HCT116 (cell line): Measurements from ENCODE around the gene BCL2L11. TPM values are rescaled to one million over a fixed set of nuclear protein-coding genes. Genes with fewer than 3 reads are reported as not detected.

Source experiments
- ATAC-seq: fragments of 200-7000 bp; cut with Tn5 transposase; 2 replicates; pipeline ENCODE4 v1.9.1; 2020; ENCODE audit warnings: mild to moderate bottlenecking, moderate library complexity
- BruUV-seq: library from RNA; stranded (reverse); fragments of 400-500 nt; replicated peaks from 2 replicates; lab custom pipeline; 2021; lab: Mats Ljungman, UMichigan
- CTCF ChIA-PET: fragments of 300-600 bp; sonication (Branson Sonifier 250); formaldehyde crosslinking; loops from one replicate; lab custom pipeline; 2021; ENCODE audit warnings: antibody characterized with exemption; lab: Charles Lee
- POLR2A ChIA-PET: fragments of 300-600, 350-600 bp; sonication (Branson Sonifier 250); formaldehyde crosslinking; loops from one replicate; lab custom pipeline; 2021; ENCODE audit warnings: antibody characterized with exemption; lab: Charles Lee
- RAD21 ChIA-PET, 2 experiments: fragments of 300-600 bp; sonication (Branson Sonifier 250); formaldehyde crosslinking; loops; one replicate each; lab custom pipeline; 2023; ENCODE audit warnings: low total read pairs in 2 of 2; ENCODE audit not compliant: uncharacterized antibody in 2 of 2, unreplicated experiment in 2 of 2, low non-redundant PET in 1 of 2; lab: Charles Lee
- DNase-seq: peaks from one replicate; pipeline ENCODE4 v3.0.0-alpha.2; 2010; ENCODE audit warnings: low read depth, low spot score
- H2AFZ ChIP-seq: fragments of 200-600 bp; shearing (Covaris generic), sonication (generic); 2 replicates; pipeline ENCODE4 v1.6.1; 2017; ENCODE audit warnings: low read depth, mixed run types, mixed read lengths, antibody characterized with exemption, low read length; ENCODE audit not compliant: poor library complexity, severe bottlenecking
- H3K27ac ChIP-seq: 2 replicates; pipeline ENCODE4 v1.5.1; 2012; ENCODE audit warnings: low read depth, low read length
- H3K27me3 ChIP-seq: fragments of 200-600 bp; sonication (generic); 2 replicates; pipeline ENCODE4 v1.6.1; 2016; ENCODE audit warnings: mixed run types, low read length, mixed read lengths; ENCODE audit not compliant: insufficient read depth
- H3K36me3 ChIP-seq, 2 experiments: fragments of 200-500 bp in 1 of 2; fragments of 200-600 bp in 1 of 2; sonication (Bioruptor generic) in 1 of 2; sonication (generic) in 1 of 2; 2 replicates each; pipeline versions ENCODE4 v1.5.1 to v1.6.1; 2014 to 2016; ENCODE audit warnings: low read length in 2 of 2, inconsistent platforms in 1 of 2, mixed read lengths in 1 of 2, mixed run types in 1 of 2; ENCODE audit not compliant: insufficient read depth in 2 of 2, control insufficient read depth in 1 of 2
- H3K4me1 ChIP-seq, 2 experiments: fragments of 200-600 bp in 1 of 2; sonication (generic) in 1 of 2; 2 replicates each; pipeline versions ENCODE4 v1.5.1 to v1.6.1; 2012 to 2017; ENCODE audit warnings: low read length in 2 of 2, inconsistent platforms in 1 of 2, mild to moderate bottlenecking in 1 of 2, mixed read lengths in 1 of 2, mixed run types in 1 of 2, moderate library complexity in 1 of 2; ENCODE audit not compliant: insufficient read depth in 2 of 2, control insufficient read depth in 1 of 2
- H3K4me2 ChIP-seq: fragments of 200-600 bp; sonication (generic); 2 replicates; pipeline ENCODE4 v1.6.1; 2017; ENCODE audit warnings: mixed run types, low read length, mixed read lengths
- H3K4me3 ChIP-seq, 2 experiments: fragments of 200-600 bp in 1 of 2; sonication (generic) in 1 of 2; replicated peaks in 1 of 2; 2 replicates each; pipeline ENCODE4 v1.5.1; 2011 to 2016; ENCODE audit warnings: low read length in 2 of 2, control low read depth in 1 of 2, low read depth in 1 of 2, mild to moderate bottlenecking in 1 of 2, mixed read lengths in 1 of 2, mixed run types in 1 of 2
- H3K79me2 ChIP-seq: fragments of 200-600 bp; sonication (generic); 2 replicates; pipeline ENCODE4 v1.6.1; 2017; ENCODE audit warnings: mild to moderate bottlenecking, mixed run types, low read length, moderate library complexity, mixed read lengths; ENCODE audit not compliant: insufficient read depth
- H3K9ac ChIP-seq: fragments of 200-600 bp; sonication (generic); 2 replicates; pipeline ENCODE4 v1.6.1; 2016; ENCODE audit warnings: low read length, mixed read lengths
- H3K9me2 ChIP-seq: fragments of 200-600 bp; sonication (generic), shearing (Covaris generic); 2 replicates; pipeline ENCODE4 v1.6.1; 2017; ENCODE audit warnings: mixed run types, mild to moderate bottlenecking, moderate library complexity; ENCODE audit not compliant: insufficient read depth
- H3K9me3 ChIP-seq, 2 experiments: fragments of 200-500 bp in 1 of 2; fragments of 200-600 bp in 1 of 2; sonication (Bioruptor generic) in 1 of 2; sonication (generic) in 1 of 2; 2 replicates each; pipeline ENCODE4 v1.6.1; 2014 to 2017; ENCODE audit warnings: low read length in 2 of 2, mixed read lengths in 2 of 2, inconsistent platforms in 1 of 2, low read depth in 1 of 2, mild to moderate bottlenecking in 1 of 2, mixed run types in 1 of 2, moderate library complexity in 1 of 2; ENCODE audit not compliant: control insufficient read depth in 1 of 2, insufficient read depth in 1 of 2
- H4K20me1 ChIP-seq: fragments of 200-600 bp; sonication (generic), shearing (Covaris generic); 2 replicates; pipeline ENCODE4 v1.6.1; 2017; ENCODE audit warnings: mixed run types, mild to moderate bottlenecking, moderate library complexity; ENCODE audit not compliant: insufficient read depth
- CBX3 ChIP-seq: IDR thresholded peaks from 2 replicates; pipeline ENCODE4 v1.6.1; 2012; ENCODE audit warnings: low read depth
- CEBPB ChIP-seq: IDR thresholded peaks from 2 replicates; pipeline ENCODE4 v1.6.1; 2012; ENCODE audit warnings: low read depth
- EGR1 ChIP-seq: IDR thresholded peaks from 2 replicates; pipeline ENCODE4 v1.6.1; 2012; ENCODE audit warnings: low read depth
- ELF1 ChIP-seq: IDR thresholded peaks from 2 replicates; pipeline ENCODE4 v1.6.1; 2012; ENCODE audit warnings: low read depth, borderline replicate concordance
- FOSL1 ChIP-seq: IDR thresholded peaks from 2 replicates; pipeline ENCODE4 v1.6.1; 2012; ENCODE audit warnings: low read depth
- POLR2AphosphoS5 ChIP-seq: IDR thresholded peaks from 2 replicates; pipeline ENCODE4 v1.6.1; 2011; ENCODE audit warnings: mild to moderate bottlenecking, low read depth, low read length, moderate library complexity
- RAD21 ChIP-seq: IDR thresholded peaks from 2 replicates; pipeline ENCODE4 v1.6.1; 2012; ENCODE audit warnings: low read depth, mild to moderate bottlenecking
- SRF ChIP-seq: IDR thresholded peaks from 2 replicates; pipeline ENCODE4 v1.6.1; 2012; ENCODE audit warnings: low read depth
- TCF7L2 ChIP-seq: IDR thresholded peaks from 2 replicates; pipeline ENCODE4 v1.7.0; 2011; ENCODE audit warnings: borderline replicate concordance, inconsistent platforms; ENCODE audit not compliant: insufficient read depth, insufficient read length; ENCODE audit errors: extremely low read depth
- ZFX ChIP-seq: fragments of 450-650 bp; IDR thresholded peaks from 2 replicates; pipeline ENCODE4 v1.6.1; 2017
- intact Hi-C: fragments of 100-400 bp; cut with micrococcal nuclease; formaldehyde crosslinking; loops from 2 replicates; pipeline ENCODE4 v1.10.0; 2022
- total RNA-seq: library from RNA; stranded (reverse); gene quantifications from one replicate; pipeline ENCODE4 v1.2.1, GENCODE V29; 2021; ENCODE audit not compliant: unreplicated experiment
- TF ChIP-seq, protein P1 (sequence below): IDR thresholded peaks from 2 replicates; pipeline ENCODE4 v1.6.1; 2011; ENCODE audit warnings: mild to moderate bottlenecking, low read length, moderate library complexity; ENCODE audit not compliant: insufficient replicate concordance; ENCODE audit errors: extremely low read depth

The BCL2L11 gene
- total RNA-seq, 1 experiment from 2014 or later, result 17.8 TPM

DNA sequence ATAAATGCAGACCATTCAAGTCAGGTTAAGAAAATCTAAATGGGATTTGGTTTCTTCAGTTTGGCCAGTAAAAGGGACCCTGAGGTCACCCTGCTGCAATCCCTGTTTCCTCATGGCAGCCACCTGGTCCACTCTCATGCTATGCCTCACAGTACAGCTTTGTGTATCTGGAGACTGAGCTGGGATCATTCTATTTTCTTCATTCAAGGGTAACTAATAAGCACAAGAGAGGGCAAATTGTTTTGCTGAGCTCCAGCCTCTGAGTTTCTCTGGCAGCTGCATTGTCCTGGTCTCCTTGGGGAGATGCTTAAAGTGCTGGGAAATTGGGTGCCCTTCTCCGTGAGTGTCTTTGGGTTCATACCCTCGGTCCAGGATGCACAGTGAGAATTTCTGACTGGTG, 18.5 kb upstream of the BCL2L11 start:
- no peak for DNase-seq
- CTCF ChIA-PET, result no interaction called here

DNA sequence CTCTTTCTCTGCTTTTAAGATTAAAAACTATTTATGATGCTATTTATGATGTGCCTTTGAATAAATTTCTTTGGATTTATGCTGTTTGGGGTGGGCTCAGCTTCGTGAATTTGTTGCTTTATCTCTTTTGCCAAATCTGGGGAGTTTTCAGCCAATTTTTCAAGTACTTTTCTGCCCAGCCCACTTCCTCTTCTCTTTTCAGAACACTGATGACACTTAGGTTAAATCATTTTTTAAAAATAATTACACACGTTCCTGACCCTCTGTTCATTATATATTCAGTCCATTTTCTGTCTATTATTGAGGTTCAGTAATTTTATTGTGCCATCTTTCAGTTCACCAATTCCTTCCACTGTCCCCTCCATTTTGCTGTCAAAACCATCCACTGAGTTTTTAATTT, 14.8 kb upstream of the BCL2L11 start:
- Histone ChIP-seq H3K27ac (no peak overlapping the region), H3K4me1 (peaks cover 0 to 18% of the 10 kb centered on the region in 2 experiments; a peak in 2 of 4 replicates)
- no peak for TF ChIP-seq FOSL1
- no peak for TF ChIP-seq ELF1
- no peak for TF ChIP-seq SRF
- no peak for TF ChIP-seq CEBPB
- no peak for TF ChIP-seq ZFX
- TF ChIP-seq, all 23 proteins: peak for 0
- Histone ChIP-seq H2AFZ (no peak overlapping the region), H3K36me3 (no peaks in the 10 kb centered on the region), H4K20me1 (no peaks in the 10 kb centered on the region), H3K4me2 (no peak overlapping the region), H3K79me2 (no peaks in the 10 kb centered on the region), H3K27me3 (no peaks in the 10 kb centered on the region), H3K9ac (no peak overlapping the region), H3K9me2 (no peaks in the 10 kb centered on the region), H3K9me3 (no peaks in the 10 kb centered on the region), H3K4me3 (no peak overlapping the region)
- DNase-seq, result no peak
- no peak for ATAC-seq
- RAD21 ChIA-PET, result no interaction called here
- BruUV-seq, result no TSS peak
- intact Hi-C loops, result no loop called here
- POLR2A ChIA-PET, result no interaction called here
- CTCF ChIA-PET, result no interaction called here

More for the DNA sequence above, 18.5 kb upstream of the BCL2L11 start:
- no TSS peak for BruUV-seq
- Histone ChIP-seq H3K4me2 (no peak overlapping the region), H3K9me2 (no peaks in the 10 kb centered on the region), H3K79me2 (no peaks in the 10 kb centered on the region), H3K27me3 (no peaks in the 10 kb centered on the region), H3K9ac (no peak overlapping the region), H3K9me3 (no peaks in the 10 kb centered on the region), H3K4me1 (peaks cover 4 to 19% of the 10 kb centered on the region in 2 experiments; a peak in 3 of 4 replicates), H3K36me3 (no peaks in the 10 kb centered on the region), H3K4me3 (no peak overlapping the region), H2AFZ (no peak overlapping the region), H3K27ac (no peak overlapping the region), H4K20me1 (no peaks in the 10 kb centered on the region)
- TF ChIP-seq ELF1 (no peak), CBX3 (no peak), POLR2AphosphoS5 (no peak), RAD21 (no peak), TCF7L2 (no peak), CEBPB (no peak), EGR1 (no peak)
- TF ChIP-seq, protein P1, sequence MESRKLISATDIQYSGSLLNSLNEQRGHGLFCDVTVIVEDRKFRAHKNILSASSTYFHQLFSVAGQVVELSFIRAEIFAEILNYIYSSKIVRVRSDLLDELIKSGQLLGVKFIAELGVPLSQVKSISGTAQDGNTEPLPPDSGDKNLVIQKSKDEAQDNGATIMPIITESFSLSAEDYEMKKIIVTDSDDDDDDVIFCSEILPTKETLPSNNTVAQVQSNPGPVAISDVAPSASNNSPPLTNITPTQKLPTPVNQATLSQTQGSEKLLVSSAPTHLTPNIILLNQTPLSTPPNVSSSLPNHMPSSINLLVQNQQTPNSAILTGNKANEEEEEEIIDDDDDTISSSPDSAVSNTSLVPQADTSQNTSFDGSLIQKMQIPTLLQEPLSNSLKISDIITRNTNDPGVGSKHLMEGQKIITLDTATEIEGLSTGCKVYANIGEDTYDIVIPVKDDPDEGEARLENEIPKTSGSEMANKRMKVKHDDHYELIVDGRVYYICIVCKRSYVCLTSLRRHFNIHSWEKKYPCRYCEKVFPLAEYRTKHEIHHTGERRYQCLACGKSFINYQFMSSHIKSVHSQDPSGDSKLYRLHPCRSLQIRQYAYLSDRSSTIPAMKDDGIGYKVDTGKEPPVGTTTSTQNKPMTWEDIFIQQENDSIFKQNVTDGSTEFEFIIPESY, result no peak
- intact Hi-C loops, result no loop called here
- ATAC-seq, result no peak
- RAD21 ChIA-PET, result no interaction called here
- POLR2A ChIA-PET, result interaction anchor here (1.4 kb wide), 1 partner anchor 18 kb away, joined by 6 read pairs; the partner anchor contains the start of gene BCL2L11
